GM04503 (cell line): ENCODE data around the gene ZFP36L1.

Source experiments
- DNase-seq: peaks from one replicate; pipeline ENCODE4 v3.0.0-alpha.2; 2012; ENCODE audit warnings: low read depth

Gene ZFP36L1

DNA sequence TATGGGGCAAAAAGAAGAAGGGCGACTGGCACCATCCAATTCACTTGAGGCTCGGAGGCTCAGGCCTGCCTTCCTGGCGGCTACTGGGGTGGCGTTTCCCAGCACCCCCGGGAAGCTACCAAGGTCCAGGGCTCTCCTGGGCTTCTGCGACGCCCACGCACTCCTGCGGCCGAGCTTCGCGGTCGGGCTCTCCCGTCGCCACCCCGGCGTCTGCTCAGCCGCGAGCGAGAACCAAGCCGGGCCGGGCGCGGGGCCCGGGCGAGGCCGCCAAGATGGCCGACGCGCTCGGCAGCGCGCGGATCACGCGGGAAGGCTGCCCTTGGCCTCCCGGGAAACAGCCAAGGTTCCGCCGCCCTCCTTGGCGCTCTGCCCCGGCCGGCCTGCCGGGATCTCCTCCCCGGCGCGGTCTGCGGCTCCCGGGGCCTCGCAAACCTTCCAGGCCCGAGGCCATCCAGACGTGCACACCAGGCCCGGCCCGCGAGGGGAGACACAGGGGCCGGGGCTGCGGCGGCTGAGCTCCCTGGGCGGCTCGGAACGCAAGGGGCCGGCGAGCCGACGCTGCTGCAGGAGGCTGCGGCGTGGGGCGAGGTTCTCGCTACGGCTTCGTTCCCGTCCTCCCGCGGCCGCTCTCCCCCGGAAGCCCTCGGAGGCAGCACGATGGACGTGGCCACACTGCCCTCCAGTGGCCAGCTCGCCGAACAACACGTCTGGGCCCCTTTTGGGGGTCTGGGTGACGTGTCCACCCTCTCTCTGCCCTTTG, 23.5 kb upstream of the ZFP36L1 start:
- no peak for DNase-seq

DNA sequence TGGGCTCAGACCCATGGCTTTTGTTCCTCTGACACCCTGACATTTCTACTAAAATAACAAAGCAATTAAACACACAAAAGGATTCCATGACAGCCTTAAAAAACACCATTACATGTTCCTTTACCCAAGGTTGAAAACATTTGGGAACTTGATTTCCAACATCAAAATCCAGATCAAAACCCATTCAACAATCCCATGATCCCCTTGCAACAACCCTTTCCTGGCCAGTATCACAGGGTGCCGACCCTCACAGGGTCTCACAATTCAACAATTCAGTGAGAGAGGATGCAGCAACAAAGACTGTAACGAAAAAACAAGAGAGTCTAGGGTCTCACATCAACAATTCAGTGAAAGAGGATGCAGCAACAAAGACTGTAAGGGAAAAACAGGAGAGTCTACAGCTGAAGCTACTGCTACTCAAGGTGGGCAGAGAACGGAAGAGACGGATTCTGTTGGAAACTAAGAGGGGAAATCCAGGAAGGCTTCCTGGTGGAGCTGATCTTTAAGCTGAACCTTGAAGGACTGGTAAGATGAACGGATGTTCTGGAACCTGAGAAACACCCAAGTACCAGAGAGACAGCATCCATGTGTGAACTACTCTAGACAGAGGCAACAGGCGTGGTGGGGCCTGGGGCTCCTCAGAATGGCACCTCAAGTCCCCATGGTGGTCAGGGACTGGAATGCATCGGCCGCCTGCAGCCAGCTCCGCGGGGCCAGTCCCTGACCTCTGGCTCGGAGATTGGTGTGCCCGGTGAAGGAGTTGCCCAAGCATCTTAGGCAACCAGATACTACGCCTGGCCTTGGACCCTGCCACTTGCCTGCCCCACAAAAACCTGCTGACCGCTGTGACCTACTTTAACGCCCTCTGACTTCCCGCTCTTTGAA, 22.7 kb upstream of the ZFP36L1 start:
- no peak for DNase-seq

DNA sequence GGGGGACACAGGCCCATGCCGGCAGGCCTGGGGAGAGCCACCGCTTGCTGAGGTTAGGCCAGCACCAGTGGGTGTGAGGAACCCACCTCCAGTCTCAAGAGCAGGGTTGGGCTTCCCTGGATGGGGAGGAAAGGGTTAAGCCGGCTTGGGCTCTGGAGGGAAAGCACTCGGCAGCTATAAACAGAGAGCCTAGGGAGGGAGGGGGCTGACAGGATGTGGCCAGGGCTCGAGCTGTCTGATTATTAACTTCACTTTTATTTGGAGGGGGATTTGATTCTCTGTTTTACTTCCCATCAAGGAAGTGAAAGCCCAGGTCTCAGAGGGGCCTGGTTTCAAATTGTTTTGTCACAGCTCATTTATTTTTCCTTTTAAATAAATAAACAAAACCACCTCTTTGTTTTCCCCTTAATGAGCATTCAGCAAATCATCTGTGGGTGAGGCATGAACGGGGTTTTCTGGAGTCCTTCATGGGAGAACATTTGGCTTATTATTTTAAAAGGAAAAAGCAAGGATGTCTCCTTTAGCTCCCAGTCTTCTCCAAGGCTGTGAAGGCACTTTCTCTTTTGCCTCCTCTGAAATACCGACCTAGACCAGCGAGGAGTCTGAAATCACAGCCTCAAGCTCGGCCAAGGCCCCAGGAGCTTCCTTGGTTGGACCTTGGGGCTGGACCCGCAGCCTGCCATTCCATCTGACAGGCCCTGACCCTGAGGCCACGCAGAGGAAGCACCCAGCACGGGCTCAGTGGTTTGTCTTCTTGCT, 21.9 kb upstream of the ZFP36L1 start:
- DNase-seq: no peak

DNA sequence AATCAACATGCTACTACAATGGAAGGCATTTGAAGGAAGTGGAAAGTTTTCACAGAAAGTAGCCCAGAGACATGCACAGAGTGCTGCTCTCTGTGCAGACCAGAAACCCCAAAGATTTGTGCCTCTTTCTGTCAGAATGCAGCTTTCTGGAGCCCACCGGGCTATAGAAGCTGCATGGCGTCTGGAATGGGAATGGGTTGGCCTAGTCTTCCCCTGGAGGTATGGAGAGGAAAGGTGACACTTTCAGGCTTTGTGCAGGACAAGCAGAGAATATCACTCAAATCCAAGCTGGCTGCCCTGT, 21.3 kb upstream of the ZFP36L1 start:
- no peak for DNase-seq

DNA sequence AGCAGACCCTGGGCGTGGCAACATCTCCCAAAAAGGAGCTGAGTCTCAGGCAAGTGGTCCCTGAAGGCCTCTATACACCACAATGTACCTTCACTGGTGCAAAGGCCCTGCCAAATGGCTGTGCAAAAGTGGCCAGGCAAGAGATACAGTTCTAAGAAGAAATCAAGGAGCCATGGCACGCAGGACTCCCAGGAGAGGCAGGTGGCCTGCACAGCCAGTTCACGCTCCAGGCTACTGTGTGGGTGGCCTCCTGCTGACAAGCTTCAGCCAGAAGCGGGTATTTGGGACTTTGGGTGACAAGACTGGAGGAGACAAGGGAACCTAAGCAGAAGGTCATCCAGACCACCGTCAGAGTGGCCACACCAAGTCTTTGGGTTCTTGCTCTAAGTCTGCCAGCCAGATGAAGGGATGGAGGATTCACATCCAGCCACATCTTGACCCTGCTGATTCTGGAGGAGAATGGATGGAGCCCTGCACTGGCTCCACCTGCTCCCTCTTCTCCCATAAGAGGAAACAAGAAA, 20.5 kb upstream of the ZFP36L1 start:
- DNase-seq: no peak

DNA sequence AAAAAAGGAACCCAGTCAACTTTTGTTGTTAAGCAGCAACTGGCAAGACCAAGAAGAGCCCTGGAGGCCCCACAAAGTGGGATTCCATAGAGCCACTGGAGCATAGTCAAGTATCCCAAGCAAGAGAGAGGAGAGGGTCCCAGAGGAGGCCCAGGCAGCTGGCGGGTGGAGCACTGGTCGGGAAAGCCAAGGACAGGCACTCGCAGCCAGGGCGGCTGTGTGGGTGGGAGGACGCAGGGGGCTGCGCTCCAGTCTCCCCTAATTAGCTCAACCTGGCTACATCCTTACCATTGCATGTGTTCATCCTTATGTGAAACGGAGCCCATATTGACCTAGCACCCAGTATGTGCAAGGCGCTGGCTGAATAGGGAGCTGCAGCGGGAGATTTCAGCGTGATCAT, 18.3 kb upstream of the ZFP36L1 start:
- DNase-seq: no peak

DNA sequence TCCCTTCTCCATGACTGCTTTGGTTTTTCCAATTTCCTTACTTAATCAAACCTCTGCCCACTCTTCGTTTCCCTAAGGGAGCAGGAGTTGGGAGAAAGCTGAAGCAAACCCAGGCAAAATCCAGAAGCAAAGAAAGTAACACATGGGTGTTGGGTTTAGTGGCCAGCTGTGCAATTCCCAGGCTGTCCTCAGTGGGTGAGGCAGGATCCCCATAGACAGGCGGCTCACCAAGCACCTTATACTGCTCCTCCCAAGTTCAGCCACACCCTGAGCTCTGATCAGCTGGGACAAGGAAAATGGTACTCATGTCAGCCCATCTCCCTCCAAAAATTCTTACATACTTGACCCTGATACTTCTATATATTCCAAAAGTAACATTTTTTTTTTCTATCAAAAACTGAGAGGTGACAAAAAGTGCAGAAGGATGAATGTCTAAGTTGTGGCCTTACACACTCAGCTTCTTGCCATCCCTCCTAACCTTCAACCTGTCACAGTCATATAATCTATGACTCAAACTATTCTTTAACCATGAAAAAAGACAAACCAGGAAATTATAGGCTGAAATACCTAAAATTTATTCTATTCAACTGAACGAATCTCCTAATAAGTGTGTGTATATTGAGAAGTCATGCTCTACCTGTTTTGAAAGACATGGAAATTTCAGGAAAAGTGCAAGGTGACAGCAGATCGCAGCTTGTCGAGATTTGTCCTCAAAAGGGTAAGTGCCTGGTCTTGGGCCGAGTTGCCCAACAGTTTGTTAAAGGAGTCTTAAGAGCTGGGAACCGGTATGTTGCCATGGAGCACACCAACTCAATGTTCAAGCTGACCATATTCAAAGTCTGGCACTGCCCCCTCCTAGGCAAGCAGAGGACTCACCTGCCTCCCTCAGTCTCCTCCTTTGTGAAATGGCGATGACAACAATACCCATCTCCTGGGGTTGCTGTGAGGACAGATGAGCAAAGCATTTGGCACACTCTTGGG, 17.6 kb upstream of the ZFP36L1 start:
- no peak for DNase-seq

DNA sequence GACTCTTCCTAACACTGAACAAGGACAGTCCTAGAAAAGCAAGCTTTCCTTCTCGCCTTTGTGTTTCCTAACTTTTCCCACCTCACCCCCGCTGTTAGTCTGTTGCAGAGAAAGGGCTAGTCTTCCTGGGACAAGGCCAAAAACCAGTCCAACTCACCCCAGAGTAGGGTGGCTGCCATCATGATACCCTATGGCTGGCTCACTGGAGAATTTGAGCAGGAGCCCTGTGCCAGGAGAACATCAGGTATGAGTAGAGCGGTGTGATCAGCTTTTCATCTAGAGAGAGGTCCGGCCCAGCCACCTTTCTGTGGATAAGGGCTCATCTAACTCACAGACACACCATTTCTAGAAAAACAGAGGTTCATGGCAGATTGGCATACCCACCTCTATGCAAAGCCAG, 16.7 kb upstream of the ZFP36L1 start:
- DNase-seq: no peak

DNA sequence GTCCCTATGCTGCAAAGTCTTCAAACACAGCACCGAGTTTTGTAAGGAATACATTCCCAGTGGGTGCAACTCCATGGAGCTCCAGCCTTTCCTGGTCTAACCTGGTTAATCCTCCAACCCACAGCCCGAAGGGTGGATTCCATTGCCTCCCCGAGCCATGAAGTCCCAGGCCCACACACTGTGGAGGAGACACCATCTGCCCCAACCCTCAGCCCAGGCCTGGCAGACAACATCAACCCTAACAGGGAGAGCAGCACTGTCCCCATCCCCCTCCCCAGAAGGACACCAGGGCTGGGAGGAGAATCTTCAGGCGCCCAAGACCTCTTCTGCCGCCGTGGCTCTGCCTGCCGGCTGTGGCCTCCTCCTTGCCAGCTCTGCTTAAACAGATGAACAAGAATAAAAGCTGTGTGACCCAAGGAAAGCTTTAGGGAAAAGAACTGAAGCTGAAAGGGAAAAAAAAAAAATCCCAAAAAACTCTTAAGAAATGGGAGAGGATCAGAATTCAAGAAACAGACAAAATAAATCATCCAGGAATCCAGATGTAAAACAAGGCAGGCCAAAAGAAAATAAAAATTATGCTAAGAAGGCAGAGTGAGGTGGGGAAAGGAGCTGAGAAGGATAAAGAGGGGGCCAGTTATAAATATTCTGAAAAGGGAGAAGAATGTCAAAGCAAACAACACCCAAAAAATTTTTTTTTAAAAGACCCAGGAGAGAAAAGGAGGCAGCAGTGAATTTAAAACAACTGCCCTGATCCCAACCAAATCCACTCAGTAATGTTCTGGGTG, 16.0 kb upstream of the ZFP36L1 start:
- no peak for DNase-seq

DNA sequence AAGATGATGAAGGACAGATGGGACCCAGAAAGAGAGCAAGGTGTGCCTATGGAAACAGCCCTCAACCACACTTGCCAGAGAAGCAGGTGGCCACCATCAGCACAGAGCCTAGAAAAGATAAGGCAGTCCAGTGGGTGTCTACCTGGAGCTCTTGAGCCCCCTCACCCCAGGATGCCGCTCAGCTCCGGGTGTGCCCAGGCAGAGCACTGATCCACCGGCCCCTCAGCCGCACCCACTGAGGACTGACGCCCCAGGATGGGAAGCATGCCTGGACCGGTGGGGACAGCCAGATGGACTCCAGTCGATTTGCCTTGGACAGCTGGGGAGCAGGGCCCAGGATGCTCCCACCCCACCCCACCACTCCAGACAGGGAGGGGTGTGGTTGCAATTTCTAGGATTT, 15.1 kb upstream of the ZFP36L1 start:
- DNase-seq: no peak

DNA sequence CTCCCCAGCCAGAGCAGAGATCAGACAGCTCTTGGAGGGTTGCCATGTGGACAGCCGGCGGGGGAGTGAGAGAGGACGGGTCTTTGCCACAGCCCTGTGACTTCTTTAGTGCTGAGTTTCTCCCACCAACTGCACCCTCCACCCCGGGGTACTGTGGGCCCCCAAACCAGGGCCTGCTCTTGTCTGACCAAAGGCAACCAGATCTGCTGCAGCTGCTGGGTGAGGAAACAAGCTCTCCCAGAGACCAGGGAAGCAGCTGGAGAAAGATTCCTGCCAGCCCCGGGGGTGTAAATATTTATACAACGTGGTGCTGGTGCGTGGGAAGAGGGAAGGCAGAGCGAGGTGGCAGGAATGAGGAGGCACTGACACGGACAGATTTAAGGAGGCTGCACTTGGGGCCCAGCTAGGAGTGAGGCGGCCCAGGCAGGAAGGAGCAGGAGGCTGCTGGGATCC, 14.3 kb upstream of the ZFP36L1 start:
- DNase-seq: no peak

DNA sequence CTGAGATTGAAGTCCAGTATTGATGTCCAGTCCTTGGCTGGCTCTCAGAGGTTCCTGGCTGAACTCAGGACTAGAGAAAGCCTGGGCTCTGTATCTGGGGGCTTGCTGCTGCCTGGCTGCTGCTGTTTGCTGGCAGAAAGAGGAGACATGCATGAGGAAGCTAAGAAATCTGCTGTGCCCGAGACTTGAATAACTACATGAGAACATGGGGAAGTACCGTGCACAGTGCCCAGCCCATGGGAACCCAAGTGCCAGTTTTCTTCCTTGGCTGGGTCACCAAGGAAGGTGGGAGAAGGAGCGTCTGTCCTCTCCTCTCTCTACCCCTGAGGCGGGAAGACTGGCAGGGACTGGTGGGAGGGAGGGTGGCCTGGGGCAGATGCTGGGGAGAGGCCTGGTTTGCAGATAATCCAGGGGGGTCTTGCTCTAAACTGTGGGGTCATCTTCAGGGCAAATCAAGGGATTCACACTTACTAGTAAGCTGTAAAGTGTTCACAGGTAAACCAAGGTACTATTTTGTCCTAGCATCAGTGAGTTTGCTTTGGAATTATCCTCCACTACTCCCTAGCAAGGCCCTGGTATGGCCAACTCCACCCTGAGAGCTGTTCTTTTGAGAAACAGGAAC, 13.8 kb upstream of the ZFP36L1 start:
- no peak for DNase-seq

DNA sequence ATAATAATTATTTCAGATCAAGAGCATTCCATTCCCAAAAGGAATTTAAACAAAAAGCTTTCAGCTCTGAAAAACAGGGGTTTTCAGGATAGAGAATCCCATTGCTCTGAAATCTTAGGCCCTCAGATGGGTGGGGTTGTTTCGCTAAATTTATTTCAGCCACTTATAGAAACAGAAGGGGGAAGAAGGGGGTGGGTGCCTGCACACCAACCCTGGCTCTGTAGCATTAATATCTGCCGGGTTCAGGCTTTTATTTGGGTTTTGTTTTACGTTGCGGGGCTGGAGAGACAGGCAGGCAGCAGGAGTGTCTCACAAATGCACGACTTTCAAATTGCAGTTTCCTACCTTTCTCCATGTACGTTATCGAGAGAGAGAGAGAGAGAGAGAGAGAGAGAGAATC, 12.5 kb upstream of the ZFP36L1 start:
- no peak for DNase-seq

DNA sequence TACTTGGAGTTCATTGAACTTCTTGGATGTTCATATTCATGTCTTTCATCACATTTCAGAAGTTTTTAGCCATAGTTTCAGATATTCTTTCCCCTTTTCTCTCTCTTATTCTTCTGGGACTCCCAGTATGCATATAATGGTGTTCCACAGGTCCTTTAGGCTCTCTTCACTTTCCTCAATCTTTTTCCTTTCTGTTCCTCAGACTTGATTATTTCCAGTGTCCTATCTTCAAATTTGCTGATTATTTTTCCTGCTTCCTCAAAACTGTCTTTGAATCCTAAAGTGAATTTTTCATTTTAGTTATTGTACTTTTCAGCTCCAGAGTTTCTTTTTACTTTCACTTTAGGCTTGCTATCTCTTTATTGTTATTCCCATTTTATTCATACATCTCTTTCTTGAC, 8.8 kb upstream of the ZFP36L1 start:
- DNase-seq: no peak

DNA sequence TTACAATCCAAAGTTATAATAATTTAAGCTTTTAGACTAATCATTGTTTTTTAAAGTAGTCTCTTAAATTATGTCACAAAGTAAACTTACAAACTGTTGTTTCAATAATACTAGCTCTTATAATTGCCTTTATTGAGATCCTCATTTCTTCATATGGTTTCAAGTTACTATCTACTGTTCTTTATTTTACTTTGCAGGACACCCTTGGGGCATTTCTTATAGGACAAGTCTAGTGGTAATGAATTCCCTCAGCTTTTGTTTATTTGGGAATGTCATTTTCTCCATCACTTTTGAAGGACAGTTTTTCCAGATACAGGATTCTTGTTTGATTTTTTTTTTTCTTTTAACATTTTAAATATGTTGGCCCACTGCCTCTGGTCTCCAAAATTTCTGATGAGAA, 8.1 kb upstream of the ZFP36L1 start:
- no peak for DNase-seq

DNA sequence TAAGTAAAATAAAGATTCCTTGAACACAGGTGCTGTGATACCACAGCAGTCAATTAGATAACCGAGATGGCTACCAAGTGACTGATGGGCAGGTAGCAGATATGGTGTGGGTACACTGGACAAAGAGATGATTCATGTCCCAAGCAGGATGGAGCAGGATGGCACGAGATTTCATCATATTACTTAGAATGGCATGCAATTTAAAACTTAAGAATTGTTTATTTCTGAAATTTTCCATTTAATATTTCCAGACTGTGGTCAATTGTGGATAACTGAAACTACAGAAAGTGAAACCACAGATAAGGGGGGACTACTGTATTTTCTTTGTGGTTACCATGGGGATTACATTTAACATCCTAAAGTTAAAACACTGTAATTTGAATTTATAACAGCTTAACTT, 7.5 kb upstream of the ZFP36L1 start:
- DNase-seq: no peak

DNA sequence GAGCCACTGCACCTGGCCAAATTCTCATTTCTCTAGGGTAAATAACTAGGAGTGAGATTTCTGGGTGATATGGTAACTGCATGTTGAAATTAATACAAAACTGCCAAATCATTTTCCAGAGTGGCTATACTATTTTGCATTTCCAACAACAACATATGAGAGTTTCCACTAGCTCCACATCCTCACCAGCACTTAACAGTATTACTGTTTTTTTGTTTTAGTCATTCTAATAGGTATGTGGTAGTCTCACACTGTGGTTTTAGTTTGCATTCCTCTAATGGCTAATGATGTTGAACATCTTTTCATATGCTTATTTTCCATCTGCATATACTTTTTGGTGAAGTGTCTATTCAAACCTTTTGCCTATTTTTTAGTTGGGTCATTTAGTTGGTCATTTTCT, 5.8 kb upstream of the ZFP36L1 start:
- DNase-seq: no peak

DNA sequence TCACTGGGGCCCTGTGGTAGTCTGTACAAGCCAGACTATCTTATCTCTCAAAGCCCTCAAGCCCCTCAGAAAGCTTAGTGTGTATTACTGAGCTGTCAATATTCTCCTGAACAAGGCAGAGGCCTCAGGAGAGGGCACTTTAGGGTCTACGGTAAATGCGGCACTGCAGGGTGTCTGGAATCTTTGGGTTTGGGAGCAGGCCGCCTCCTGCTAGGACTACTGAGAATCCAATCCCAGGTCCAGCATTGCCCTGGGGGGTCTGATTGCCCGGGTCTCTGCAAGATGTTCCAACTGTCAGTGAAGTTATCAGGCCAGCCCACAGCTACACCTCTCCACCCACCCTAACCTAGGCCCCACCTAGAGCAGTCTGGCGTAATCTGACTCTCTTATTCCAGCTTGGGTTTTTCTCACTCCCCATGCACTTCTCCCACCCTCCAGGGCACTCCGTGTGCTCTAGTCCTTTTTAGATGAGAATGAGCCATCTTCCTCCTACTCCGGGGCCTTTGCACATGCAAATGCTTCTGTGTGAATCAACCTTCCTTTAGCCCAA, 4.3 kb upstream of the ZFP36L1 start:
- DNase-seq: no peak

DNA sequence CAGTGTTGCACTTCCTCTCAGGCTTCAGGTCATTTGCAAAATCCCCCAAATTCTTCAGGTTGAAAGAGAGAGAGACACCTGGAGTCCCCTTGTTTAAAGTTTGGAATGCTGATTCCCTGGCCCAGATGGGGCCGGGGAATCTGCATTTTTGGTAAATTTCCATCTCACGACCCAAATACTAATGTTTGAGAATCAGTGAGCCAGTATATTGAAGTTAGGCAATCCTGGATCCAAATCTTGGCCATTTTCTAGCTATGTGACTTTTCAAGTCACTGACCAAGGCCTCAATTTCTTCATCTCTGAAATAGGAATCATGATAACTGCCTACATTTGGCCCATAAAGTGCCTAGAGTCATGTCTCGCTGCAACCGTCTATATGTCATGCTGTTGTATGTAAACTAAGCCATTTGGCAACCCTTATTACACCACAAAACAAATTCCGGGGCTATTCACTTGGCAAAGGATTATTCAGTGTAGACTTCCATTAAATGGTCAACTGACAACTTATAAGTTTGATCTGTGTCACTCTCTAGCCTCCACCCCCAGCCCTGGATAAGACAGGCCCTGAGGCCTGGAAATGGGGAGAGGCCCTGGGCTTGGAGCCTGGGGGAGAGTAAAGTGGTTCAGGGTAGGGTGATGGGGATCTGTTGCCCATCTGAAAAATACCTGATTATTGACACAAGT, 3.7 kb upstream of the ZFP36L1 start:
- no peak for DNase-seq
